Skeletal muscle satellite cell (primary cell): ENCODE results near the gene RPP25.
A peak's percentile ranks its signal among the peaks of the same experiment; 100 is the strongest.

Experiments used
- H3K27me3 ChIP-seq: 2 replicates; pipeline ENCODE4 v1.7.0; 2013; ENCODE audit warnings: low read length; ENCODE audit not compliant: control insufficient read depth, insufficient read depth
- H3K36me3 ChIP-seq: 2 replicates; pipeline ENCODE4 v1.7.0; 2013; ENCODE audit warnings: mild to moderate bottlenecking, control low read depth, low read length; ENCODE audit not compliant: insufficient read depth
- H3K4me1 ChIP-seq: 2 replicates; pipeline ENCODE4 v1.7.0; 2013; ENCODE audit warnings: low read length; ENCODE audit not compliant: control insufficient read depth, insufficient read depth
- H3K4me2 ChIP-seq: 2 replicates; pipeline ENCODE4 v1.7.0; 2013; ENCODE audit warnings: mild to moderate bottlenecking, low read length
- H3K4me3 ChIP-seq: 2 replicates; pipeline ENCODE4 v1.7.0; 2013; ENCODE audit warnings: low read length
- H3K9ac ChIP-seq: 2 replicates; pipeline ENCODE4 v1.7.0; 2013; ENCODE audit warnings: mild to moderate bottlenecking, low read depth, low read length, moderate library complexity
- H3K9me3 ChIP-seq: replicated peaks from 2 replicates; pipeline ENCODE4 v1.7.0; 2013; ENCODE audit warnings: mild to moderate bottlenecking, control low read depth, low read length

Gene RPP25

GRCh38 chr15:74962219-74962618 lies 5.6 kb upstream of the RPP25 start:
- no peaks in the 10 kb centered on the region for H3K9me3 ChIP-seq
- H3K27me3 ChIP-seq = peaks cover 31% of the 10 kb centered on the region
- no peak overlapping the region for H3K9ac ChIP-seq
- no peaks in the 10 kb centered on the region for H3K36me3 ChIP-seq
- H3K4me2 ChIP-seq = no peak overlapping the region
- H3K4me1 ChIP-seq = peaks cover 28% of the 10 kb centered on the region
- no peak overlapping the region for H3K4me3 ChIP-seq

GRCh38 chr15:74961616-74962015 lies 5.0 kb upstream of the RPP25 start:
- peaks cover 34% of the 10 kb centered on the region for H3K4me1 ChIP-seq
- H3K36me3 ChIP-seq = no peaks in the 10 kb centered on the region
- H3K9me3 ChIP-seq = no peaks in the 10 kb centered on the region
- no peak overlapping the region for H3K4me3 ChIP-seq
- H3K9ac ChIP-seq = no peak overlapping the region
- peaks cover 32% of the 10 kb centered on the region for H3K27me3 ChIP-seq
- H3K4me2 ChIP-seq = no peak overlapping the region

DNA sequence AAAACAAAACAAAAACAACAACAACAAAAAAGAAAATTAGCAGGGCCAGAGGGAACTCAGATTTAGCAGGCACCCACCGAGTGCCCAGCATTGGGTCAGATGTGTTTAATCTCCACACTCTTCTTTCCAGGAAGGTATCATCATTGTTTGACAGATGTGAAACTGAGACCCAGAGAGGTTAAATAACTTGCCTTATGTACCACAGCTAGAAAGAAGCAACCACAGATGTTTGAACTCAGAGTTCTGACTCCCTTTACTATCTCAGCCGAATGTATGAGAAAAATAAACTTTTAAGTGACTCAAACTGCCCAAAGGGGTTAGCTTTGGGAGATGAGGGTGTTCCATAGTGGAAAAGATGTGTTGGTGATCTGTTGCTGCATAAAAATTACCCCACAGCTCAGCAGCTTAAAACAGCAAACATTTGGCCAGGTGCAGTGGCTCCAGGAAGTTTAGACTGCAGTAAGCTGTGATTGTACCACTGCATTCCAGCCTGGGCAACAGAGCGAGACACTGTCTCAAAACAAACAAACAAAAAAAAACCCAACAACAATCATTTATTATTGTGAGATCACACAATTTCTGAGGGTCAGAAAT lies 4.5 kb upstream of the RPP25 start:
- H3K27me3 ChIP-seq = peaks cover 32% of the 10 kb centered on the region
- H3K4me2 ChIP-seq = no peak overlapping the region
- H3K36me3 ChIP-seq = no peaks in the 10 kb centered on the region
- H3K9ac ChIP-seq = no peak overlapping the region
- no peaks in the 10 kb centered on the region for H3K9me3 ChIP-seq
- H3K4me1 ChIP-seq = peaks cover 39% of the 10 kb centered on the region
- no peak overlapping the region for H3K4me3 ChIP-seq

GRCh38 chr15:74960286-74960685 lies 3.7 kb upstream of the RPP25 start:
- peaks cover 46% of the 10 kb centered on the region for H3K4me1 ChIP-seq
- H3K27me3 ChIP-seq = peaks cover 41% of the 10 kb centered on the region
- H3K4me2 ChIP-seq = no peak overlapping the region
- no peaks in the 10 kb centered on the region for H3K36me3 ChIP-seq
- H3K4me3 ChIP-seq = no peak overlapping the region
- no peak overlapping the region for H3K9ac ChIP-seq
- no peaks in the 10 kb centered on the region for H3K9me3 ChIP-seq

- H3K9ac ChIP-seq = no peak overlapping the region
- H3K4me2 ChIP-seq = no peak overlapping the region
- no peaks in the 10 kb centered on the region for H3K9me3 ChIP-seq
- H3K4me3 ChIP-seq = no peak overlapping the region
- H3K36me3 ChIP-seq = no peaks in the 10 kb centered on the region
- peaks cover 43% of the 10 kb centered on the region for H3K27me3 ChIP-seq
- H3K4me1 ChIP-seq = peaks cover 41% of the 10 kb centered on the region
Observed at GRCh38 chr15:74959586-74959939, 3.0 kb upstream of the RPP25 start.

DNA sequence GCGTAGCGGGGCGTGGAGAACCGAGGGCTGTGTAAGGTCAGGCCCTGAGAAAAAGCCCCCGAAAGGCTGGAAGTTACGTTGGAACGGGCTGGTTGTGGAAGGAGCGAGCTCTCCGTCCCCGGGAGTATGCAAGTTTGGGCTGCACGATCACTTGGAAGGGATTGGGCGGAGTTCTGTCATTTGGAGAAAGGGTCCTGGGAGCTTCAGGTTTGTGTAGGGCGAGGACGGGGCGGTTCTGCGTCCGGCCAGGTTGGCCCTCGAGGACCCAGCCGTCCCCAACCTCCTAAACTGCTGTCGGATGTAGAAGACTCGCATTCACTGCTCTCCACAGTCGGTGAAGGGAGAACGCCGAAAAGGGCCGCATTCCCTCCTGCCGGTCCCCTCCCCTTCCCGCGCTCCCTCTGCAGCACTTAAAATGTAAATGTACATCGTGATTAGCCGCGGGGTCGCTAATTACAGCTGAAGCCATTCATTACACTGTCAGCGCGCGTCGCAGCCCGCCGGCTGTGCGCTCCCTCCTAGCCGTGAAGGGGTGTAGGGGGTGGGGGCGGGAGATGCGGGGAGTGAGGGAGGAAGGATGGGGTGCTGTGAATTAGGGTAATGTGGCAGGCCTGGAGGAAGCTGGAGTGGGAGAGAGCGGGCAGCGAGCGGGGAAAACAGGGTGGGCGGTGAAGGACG lies 2.5 kb upstream of the RPP25 start:
- H3K9me3 ChIP-seq = no peaks in the 10 kb centered on the region
- H3K4me1 ChIP-seq = peaks cover 36% of the 10 kb centered on the region
- H3K27me3 ChIP-seq = peaks cover 43% of the 10 kb centered on the region
- peak overlapping the region; percentile 92 for H3K4me2 ChIP-seq
- H3K36me3 ChIP-seq = no peaks in the 10 kb centered on the region
- peak overlapping the region; percentile 68 for H3K4me3 ChIP-seq
- H3K9ac ChIP-seq = peak overlapping the region; percentile 49

GRCh38 chr15:74958320-74958907 lies 1.8 kb upstream of the RPP25 start:
- Histone ChIP-seq H3K27me3 (peaks cover 43% of the 10 kb centered on the region), H3K4me2 (peak overlapping the region; percentile 92), H3K4me3 (peak overlapping the region; percentile 68), H3K9ac (peak overlapping the region; percentile 49), H3K36me3 (no peaks in the 10 kb centered on the region), H3K9me3 (no peaks in the 10 kb centered on the region), H3K4me1 (peaks cover 36% of the 10 kb centered on the region)

DNA sequence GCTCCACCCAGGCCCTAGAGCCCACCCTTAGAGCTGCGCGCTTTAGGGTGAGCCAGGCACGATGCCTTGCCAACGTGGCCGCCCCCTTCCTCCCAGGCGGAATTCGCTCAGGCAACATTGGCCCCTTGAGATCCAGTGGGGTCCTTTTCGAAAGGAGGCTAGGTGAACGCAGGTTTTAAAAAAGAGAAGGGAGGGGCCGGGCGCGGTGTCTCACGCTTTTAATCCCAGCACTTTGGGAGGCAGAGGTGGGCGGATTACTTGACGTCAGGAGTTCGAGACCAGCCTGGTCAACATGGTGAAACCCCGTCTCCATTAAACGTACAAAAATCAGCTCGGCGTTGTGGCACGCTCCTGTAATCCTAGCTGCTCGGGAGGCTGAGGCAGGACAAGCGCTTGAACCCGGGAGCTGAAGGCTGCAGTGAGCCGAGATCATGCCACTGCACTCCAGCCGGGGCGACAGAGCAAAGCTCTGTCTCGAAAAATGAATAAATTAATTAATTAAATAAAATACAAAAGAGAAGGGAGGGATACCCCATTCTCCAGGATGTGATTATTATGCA lies 984 bp upstream of the RPP25 start:
- H3K27me3 ChIP-seq = peaks cover 43% of the 10 kb centered on the region
- H3K9me3 ChIP-seq = no peaks in the 10 kb centered on the region
- peak overlapping the region; percentile 59 for H3K9ac ChIP-seq
- H3K36me3 ChIP-seq = no peaks in the 10 kb centered on the region
- H3K4me3 ChIP-seq = peak overlapping the region; percentile 74
- peak overlapping the region; percentile 92 for H3K4me2 ChIP-seq
- H3K4me1 ChIP-seq = peaks cover 36% of the 10 kb centered on the region

- no peaks in the 10 kb centered on the region for H3K9me3 ChIP-seq
- peaks cover 36% of the 10 kb centered on the region for H3K4me1 ChIP-seq
- H3K9ac ChIP-seq = peak overlapping the region; percentile 59
- H3K36me3 ChIP-seq = no peaks in the 10 kb centered on the region
- peaks cover 43% of the 10 kb centered on the region for H3K27me3 ChIP-seq
- peak overlapping the region; percentile 74 for H3K4me3 ChIP-seq
- H3K4me2 ChIP-seq = peak overlapping the region; percentile 92
Observed at GRCh38 chr15:74955796-74956647, 550 bp downstream of the RPP25 start.

- no peaks in the 10 kb centered on the region for H3K36me3 ChIP-seq
- H3K9ac ChIP-seq = no peak overlapping the region
- H3K27me3 ChIP-seq = peaks cover 39% of the 10 kb centered on the region
- no peaks in the 10 kb centered on the region for H3K9me3 ChIP-seq
- no peak overlapping the region for H3K4me3 ChIP-seq
- H3K4me2 ChIP-seq = no peak overlapping the region
- H3K4me1 ChIP-seq = peaks cover 36% of the 10 kb centered on the region
Observed at GRCh38 chr15:74955017-74955416, 1.6 kb downstream of the RPP25 start.

- Histone ChIP-seq H3K27me3 (peaks cover 34% of the 10 kb centered on the region), H3K9me3 (no peaks in the 10 kb centered on the region), H3K4me2 (no peak overlapping the region), H3K4me1 (peaks cover 36% of the 10 kb centered on the region), H3K9ac (no peak overlapping the region), H3K4me3 (no peak overlapping the region), H3K36me3 (no peaks in the 10 kb centered on the region)
Observed at GRCh38 chr15:74954515-74954914, 2.1 kb downstream of the RPP25 start.
